GM12878 (cell line): ENCODE results near the gene CDK11B. TPM values are rescaled to one million over a fixed set of nuclear protein-coding genes. Genes with fewer than 3 reads are reported as not detected.

ENCODE experiments used
- CHD1 ChIP-seq: IDR thresholded peaks from 2 replicates; pipeline ENCODE4 v1.6.1; 2012; ENCODE audit warnings: low read depth, low read length, improper control_type of control experiment
- HDAC6 ChIP-seq: fragments of 200-600 bp; sonication (generic); IDR thresholded peaks from one replicate; pipeline ENCODE4 v1.8.0; 2017; ENCODE audit warnings: antibody characterized with exemption; ENCODE audit not compliant: unreplicated experiment
- MEF2A ChIP-seq: IDR thresholded peaks from 2 replicates; pipeline ENCODE4 v1.6.1; 2011; ENCODE audit warnings: low read depth, mild to moderate bottlenecking, low read length, moderate library complexity; ENCODE audit not compliant: insufficient read depth
- MXI1 ChIP-seq: fragments of 150-350 bp; IDR thresholded peaks from 2 replicates; pipeline ENCODE4 v1.6.1; 2011; ENCODE audit warnings: low read depth, mild to moderate bottlenecking, inconsistent platforms, low read length, improper control_type of control experiment
- NR2C2 ChIP-seq: IDR thresholded peaks from 2 replicates; pipeline ENCODE4 v1.6.1; 2011; ENCODE audit warnings: borderline replicate concordance, low read depth; ENCODE audit not compliant: control insufficient read depth, insufficient read length
- POLR2A ChIP-seq: IDR thresholded peaks from 2 replicates; pipeline ENCODE4 v1.6.1; 2011; ENCODE audit warnings: low read depth, mild to moderate bottlenecking, low read length
- RB1 ChIP-seq: fragments of 450-650 bp; formaldehyde crosslinking; IDR thresholded peaks from 2 replicates; pipeline ENCODE4 v1.6.1; 2017; ENCODE audit warnings: mild to moderate bottlenecking, borderline replicate concordance
- SMAD5 ChIP-seq: IDR thresholded peaks from 2 replicates; pipeline ENCODE4 v1.6.1; 2016; ENCODE audit warnings: antibody characterized with exemption, low read depth
- SUZ12 ChIP-seq: fragments of 200-600 bp; sonication (generic); IDR thresholded peaks from one replicate; pipeline ENCODE4 v1.6.1; 2018; ENCODE audit warnings: antibody characterized with exemption, mild to moderate bottlenecking; ENCODE audit not compliant: unreplicated experiment
- TBL1XR1 ChIP-seq: IDR thresholded peaks from 2 replicates; pipeline ENCODE4 v1.6.1; 2012; ENCODE audit warnings: low read depth, low read length, improper control_type of control experiment
- polyA plus RNA-seq, 11 experiments: library from polyadenylated mRNA; depleted of rRNA in 4 of 11; unstranded in 6 of 11; stranded (reverse) in 5 of 11; fragments of >200 nt; fragmentation: Nextera tagmentation in 4 of 11; fragmentation: Illumina TruSeq in 1 of 11; extraction: Ambion mirVana in 4 of 11; extraction: Trizol in 1 of 11; gene quantifications; 1 replicate in 1 of 11; 2 replicates in 10 of 11; pipeline versions ENCODE4 v1.2.1 to v1.2.3, GENCODE V29; 2011 to 2016; ENCODE audit warnings: inconsistent platforms in 2 of 11, missing spikeins in 2 of 11, low read depth in 1 of 11
- total RNA-seq, 4 experiments: library from RNA; depleted of rRNA in 3 of 4; stranded (reverse); fragments of >200 nt in 3 of 4; fragmentation: Illumina TruSeq in 1 of 4; extraction: Trizol in 1 of 4; gene quantifications; 2 replicates each; pipeline versions ENCODE4 v1.2.1 to v1.2.3, GENCODE V29; 2013 to 2021
- TF ChIP-seq, protein P1 (sequence below): IDR thresholded peaks from 2 replicates; pipeline ENCODE4 v1.6.1; 2012; ENCODE audit warnings: mild to moderate bottlenecking, low read depth, low read length
- TF ChIP-seq, protein P2 (sequence below): fragments of 450-650 bp; formaldehyde crosslinking; IDR thresholded peaks from 2 replicates; pipeline ENCODE4 v1.4.0; 2020; ENCODE audit warnings: mild to moderate bottlenecking, moderate library complexity
- TF ChIP-seq, protein P3 (sequence below): IDR thresholded peaks from 2 replicates; pipeline ENCODE4 v1.6.1; 2012; ENCODE audit warnings: improper control_type of control experiment, low read depth, low read length; ENCODE audit not compliant: insufficient replicate concordance
- TF ChIP-seq, protein P4 (sequence below): fragments of 450-650 bp; conservative IDR thresholded peaks from 2 replicates; pipeline ENCODE4 v1.6.1; 2017; ENCODE audit warnings: mild to moderate bottlenecking, moderate library complexity

CDK11B gene
- total and polyA plus RNA-seq, 10 of the 15 experiments (the other 5 are each of a cell fraction or from before 2014, with no cell fraction given) = 3.2 to 30.9 (median 18.0) TPM

DNA sequence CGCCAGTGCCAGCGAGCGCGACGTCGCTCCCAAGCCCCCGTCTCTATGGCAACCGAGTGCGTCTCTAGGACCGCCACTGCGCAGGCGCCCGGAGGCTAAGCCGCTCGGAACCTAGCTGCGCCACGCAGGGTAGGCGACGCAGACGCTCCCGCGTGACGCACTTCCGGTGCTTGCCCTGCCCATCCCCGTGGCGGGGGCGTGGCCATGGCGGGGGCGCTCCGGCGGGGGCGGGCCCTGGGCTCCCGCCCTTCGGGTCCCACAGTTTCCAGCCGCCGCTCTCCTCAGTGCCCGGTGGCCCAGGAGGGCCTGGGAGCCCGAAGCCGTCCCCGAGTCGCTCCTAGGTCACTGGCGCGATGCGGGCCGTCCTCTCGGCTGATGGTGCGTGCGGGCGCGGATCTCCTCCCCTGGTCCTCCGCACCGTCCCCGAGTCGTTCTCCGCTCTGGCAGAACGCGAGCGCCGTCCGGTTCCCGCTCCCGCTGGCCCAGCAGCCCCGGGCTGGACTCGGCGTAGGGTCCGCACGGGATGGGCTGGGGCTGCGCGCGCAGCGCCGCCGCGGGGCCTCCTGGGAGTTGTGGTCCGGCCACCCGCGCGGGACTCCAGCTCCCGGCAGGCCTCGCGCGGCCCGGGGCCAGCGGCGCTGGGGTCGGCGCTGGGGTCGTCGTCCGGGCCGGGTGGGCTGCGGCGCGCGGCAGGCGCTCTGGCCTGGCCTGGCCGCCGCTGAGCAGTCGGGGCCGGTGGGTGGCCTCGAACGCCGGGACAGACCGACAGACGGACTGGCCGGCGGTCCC lies 43.4 kb downstream of the CDK11B start, which contains the start of gene MIB2 (continued):
- TF ChIP-seq, protein P1, sequence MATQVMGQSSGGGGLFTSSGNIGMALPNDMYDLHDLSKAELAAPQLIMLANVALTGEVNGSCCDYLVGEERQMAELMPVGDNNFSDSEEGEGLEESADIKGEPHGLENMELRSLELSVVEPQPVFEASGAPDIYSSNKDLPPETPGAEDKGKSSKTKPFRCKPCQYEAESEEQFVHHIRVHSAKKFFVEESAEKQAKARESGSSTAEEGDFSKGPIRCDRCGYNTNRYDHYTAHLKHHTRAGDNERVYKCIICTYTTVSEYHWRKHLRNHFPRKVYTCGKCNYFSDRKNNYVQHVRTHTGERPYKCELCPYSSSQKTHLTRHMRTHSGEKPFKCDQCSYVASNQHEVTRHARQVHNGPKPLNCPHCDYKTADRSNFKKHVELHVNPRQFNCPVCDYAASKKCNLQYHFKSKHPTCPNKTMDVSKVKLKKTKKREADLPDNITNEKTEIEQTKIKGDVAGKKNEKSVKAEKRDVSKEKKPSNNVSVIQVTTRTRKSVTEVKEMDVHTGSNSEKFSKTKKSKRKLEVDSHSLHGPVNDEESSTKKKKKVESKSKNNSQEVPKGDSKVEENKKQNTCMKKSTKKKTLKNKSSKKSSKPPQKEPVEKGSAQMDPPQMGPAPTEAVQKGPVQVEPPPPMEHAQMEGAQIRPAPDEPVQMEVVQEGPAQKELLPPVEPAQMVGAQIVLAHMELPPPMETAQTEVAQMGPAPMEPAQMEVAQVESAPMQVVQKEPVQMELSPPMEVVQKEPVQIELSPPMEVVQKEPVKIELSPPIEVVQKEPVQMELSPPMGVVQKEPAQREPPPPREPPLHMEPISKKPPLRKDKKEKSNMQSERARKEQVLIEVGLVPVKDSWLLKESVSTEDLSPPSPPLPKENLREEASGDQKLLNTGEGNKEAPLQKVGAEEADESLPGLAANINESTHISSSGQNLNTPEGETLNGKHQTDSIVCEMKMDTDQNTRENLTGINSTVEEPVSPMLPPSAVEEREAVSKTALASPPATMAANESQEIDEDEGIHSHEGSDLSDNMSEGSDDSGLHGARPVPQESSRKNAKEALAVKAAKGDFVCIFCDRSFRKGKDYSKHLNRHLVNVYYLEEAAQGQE = no peak
- TF ChIP-seq HDAC6 (no peak), MXI1 (peak; percentile 89; the same call in 1 of the 2 replicates), SMAD5 (no peak), POLR2A (peak; percentile 93), MEF2A (no peak), CHD1 (peak; percentile 88; the same call in 1 of the 2 replicates), SUZ12 (no peak), NR2C2 (no peak), TBL1XR1 (no peak; the same call in 1 of the 2 replicates), RB1 (no peak; the same call in 1 of the 2 replicates)
- TF ChIP-seq, protein P2, sequence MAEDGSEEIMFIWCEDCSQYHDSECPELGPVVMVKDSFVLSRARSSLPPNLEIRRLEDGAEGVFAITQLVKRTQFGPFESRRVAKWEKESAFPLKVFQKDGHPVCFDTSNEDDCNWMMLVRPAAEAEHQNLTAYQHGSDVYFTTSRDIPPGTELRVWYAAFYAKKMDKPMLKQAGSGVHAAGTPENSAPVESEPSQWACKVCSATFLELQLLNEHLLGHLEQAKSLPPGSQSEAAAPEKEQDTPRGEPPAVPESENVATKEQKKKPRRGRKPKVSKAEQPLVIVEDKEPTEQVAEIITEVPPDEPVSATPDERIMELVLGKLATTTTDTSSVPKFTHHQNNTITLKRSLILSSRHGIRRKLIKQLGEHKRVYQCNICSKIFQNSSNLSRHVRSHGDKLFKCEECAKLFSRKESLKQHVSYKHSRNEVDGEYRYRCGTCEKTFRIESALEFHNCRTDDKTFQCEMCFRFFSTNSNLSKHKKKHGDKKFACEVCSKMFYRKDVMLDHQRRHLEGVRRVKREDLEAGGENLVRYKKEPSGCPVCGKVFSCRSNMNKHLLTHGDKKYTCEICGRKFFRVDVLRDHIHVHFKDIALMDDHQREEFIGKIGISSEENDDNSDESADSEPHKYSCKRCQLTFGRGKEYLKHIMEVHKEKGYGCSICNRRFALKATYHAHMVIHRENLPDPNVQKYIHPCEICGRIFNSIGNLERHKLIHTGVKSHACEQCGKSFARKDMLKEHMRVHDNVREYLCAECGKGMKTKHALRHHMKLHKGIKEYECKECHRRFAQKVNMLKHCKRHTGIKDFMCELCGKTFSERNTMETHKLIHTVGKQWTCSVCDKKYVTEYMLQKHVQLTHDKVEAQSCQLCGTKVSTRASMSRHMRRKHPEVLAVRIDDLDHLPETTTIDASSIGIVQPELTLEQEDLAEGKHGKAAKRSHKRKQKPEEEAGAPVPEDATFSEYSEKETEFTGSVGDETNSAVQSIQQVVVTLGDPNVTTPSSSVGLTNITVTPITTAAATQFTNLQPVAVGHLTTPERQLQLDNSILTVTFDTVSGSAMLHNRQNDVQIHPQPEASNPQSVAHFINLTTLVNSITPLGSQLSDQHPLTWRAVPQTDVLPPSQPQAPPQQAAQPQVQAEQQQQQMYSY = no peak
- TF ChIP-seq, protein P3, sequence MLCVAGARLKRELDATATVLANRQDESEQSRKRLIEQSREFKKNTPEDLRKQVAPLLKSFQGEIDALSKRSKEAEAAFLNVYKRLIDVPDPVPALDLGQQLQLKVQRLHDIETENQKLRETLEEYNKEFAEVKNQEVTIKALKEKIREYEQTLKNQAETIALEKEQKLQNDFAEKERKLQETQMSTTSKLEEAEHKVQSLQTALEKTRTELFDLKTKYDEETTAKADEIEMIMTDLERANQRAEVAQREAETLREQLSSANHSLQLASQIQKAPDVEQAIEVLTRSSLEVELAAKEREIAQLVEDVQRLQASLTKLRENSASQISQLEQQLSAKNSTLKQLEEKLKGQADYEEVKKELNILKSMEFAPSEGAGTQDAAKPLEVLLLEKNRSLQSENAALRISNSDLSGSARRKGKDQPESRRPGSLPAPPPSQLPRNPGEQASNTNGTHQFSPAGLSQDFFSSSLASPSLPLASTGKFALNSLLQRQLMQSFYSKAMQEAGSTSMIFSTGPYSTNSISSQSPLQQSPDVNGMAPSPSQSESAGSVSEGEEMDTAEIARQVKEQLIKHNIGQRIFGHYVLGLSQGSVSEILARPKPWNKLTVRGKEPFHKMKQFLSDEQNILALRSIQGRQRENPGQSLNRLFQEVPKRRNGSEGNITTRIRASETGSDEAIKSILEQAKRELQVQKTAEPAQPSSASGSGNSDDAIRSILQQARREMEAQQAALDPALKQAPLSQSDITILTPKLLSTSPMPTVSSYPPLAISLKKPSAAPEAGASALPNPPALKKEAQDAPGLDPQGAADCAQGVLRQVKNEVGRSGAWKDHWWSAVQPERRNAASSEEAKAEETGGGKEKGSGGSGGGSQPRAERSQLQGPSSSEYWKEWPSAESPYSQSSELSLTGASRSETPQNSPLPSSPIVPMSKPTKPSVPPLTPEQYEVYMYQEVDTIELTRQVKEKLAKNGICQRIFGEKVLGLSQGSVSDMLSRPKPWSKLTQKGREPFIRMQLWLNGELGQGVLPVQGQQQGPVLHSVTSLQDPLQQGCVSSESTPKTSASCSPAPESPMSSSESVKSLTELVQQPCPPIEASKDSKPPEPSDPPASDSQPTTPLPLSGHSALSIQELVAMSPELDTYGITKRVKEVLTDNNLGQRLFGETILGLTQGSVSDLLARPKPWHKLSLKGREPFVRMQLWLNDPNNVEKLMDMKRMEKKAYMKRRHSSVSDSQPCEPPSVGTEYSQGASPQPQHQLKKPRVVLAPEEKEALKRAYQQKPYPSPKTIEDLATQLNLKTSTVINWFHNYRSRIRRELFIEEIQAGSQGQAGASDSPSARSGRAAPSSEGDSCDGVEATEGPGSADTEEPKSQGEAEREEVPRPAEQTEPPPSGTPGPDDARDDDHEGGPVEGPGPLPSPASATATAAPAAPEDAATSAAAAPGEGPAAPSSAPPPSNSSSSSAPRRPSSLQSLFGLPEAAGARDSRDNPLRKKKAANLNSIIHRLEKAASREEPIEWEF = no peak
- TF ChIP-seq, protein P4, sequence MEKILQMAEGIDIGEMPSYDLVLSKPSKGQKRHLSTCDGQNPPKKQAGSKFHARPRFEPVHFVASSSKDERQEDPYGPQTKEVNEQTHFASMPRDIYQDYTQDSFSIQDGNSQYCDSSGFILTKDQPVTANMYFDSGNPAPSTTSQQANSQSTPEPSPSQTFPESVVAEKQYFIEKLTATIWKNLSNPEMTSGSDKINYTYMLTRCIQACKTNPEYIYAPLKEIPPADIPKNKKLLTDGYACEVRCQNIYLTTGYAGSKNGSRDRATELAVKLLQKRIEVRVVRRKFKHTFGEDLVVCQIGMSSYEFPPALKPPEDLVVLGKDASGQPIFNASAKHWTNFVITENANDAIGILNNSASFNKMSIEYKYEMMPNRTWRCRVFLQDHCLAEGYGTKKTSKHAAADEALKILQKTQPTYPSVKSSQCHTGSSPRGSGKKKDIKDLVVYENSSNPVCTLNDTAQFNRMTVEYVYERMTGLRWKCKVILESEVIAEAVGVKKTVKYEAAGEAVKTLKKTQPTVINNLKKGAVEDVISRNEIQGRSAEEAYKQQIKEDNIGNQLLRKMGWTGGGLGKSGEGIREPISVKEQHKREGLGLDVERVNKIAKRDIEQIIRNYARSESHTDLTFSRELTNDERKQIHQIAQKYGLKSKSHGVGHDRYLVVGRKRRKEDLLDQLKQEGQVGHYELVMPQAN = 0 out of 2 replicates have a peak, but pooled peaks have one; percentile 72
